Islet precursor cell (in vitro differentiated cells): Measurements from ENCODE around the gene ZNF429.
"Not testable (repeated sequence)": the region's sequence is repeated elsewhere in the genome, so short reads cannot be mapped to it uniquely, and the experiment has no call there.

Source experiments
- DNase-seq: peaks from one replicate; pipeline ENCODE4 v3.0.0-alpha.2; 2018

The ZNF429 gene

GRCh38 chr19:21505459-21506451, at the start of gene ZNF429:
TSS of gene ZNF429 (plus strand) at chr19:21505602. CDS start at chr19:21505772, 170 bp downstream.
- DNase-seq, result peak; percentile 97

GRCh38 chr19:21460686-21461085, 44.7 kb upstream of the ZNF429 start:
- DNase-seq, result no peak

- no peak for DNase-seq
These were observed 42.9 kb upstream of the ZNF429 start for GRCh38 chr19:21462540-21462939.

GRCh38 chr19:21463449-21464105, 41.8 kb upstream of the ZNF429 start:
- DNase-seq, result peak; percentile 97

GRCh38 chr19:21466627-21467026, 38.8 kb upstream of the ZNF429 start:
- no peak for DNase-seq

GRCh38 chr19:21468791-21469190, 36.6 kb upstream of the ZNF429 start:
- no peak for DNase-seq

- DNase-seq, result no peak
These were observed 32.9 kb upstream of the ZNF429 start for GRCh38 chr19:21472507-21472906.

- DNase-seq, result peak; percentile 97
These were observed 30.7 kb upstream of the ZNF429 start for GRCh38 chr19:21474671-21475181.

GRCh38 chr19:21482361-21482760, 23.0 kb upstream of the ZNF429 start:
- not testable (repeated sequence) for DNase-seq

- peak; percentile 81 for DNase-seq
These were observed 22.5 kb upstream of the ZNF429 start for GRCh38 chr19:21482863-21483276.

GRCh38 chr19:21483589-21484170, 21.7 kb upstream of the ZNF429 start:
- DNase-seq, result peak; percentile 63

- no peak for DNase-seq
These were observed 20.8 kb upstream of the ZNF429 start for GRCh38 chr19:21484631-21485030.

- DNase-seq, result no peak
These were observed 19.5 kb upstream of the ZNF429 start for GRCh38 chr19:21485926-21486325.

- no peak for DNase-seq
These were observed 17.4 kb upstream of the ZNF429 start for GRCh38 chr19:21487969-21488368.

- no peak for DNase-seq
These were observed 14.3 kb upstream of the ZNF429 start for GRCh38 chr19:21491146-21491545.

GRCh38 chr19:21492947-21493906, 12.2 kb upstream of the ZNF429 start:
- no peak for DNase-seq

- no peak for DNase-seq
These were observed 8.5 kb upstream of the ZNF429 start for GRCh38 chr19:21496876-21497275.

GRCh38 chr19:21498651-21499050, 6.8 kb upstream of the ZNF429 start:
- no peak for DNase-seq

- DNase-seq, result no peak
These were observed 2.8 kb downstream of the ZNF429 start for GRCh38 chr19:21508198-21508597.

GRCh38 chr19:21511058-21511457, 5.7 kb downstream of the ZNF429 start:
- not testable (repeated sequence) for DNase-seq

GRCh38 chr19:21512609-21513008, 7.2 kb downstream of the ZNF429 start:
- DNase-seq, result not testable (repeated sequence)

- no peak for DNase-seq
These were observed 8.2 kb downstream of the ZNF429 start for GRCh38 chr19:21513651-21514050.
